Activated CD4-positive, alpha-beta T cell treated with anti-CD3 and anti-CD28 coated beads, Interleukin-2, amount 50 U/mL, for 48 hours (primary cell): ENCODE measurements around the gene GDPGP1.
"Not testable (repeated sequence)": the region's sequence is repeated elsewhere in the genome, so short reads cannot be mapped to it uniquely, and the experiment has no call there.

Source experiments
- DNase-seq, 2 experiments: peaks; one replicate each; pipeline ENCODE4 v3.0.0-alpha.2; 2020

GDPGP1 gene

DNA sequence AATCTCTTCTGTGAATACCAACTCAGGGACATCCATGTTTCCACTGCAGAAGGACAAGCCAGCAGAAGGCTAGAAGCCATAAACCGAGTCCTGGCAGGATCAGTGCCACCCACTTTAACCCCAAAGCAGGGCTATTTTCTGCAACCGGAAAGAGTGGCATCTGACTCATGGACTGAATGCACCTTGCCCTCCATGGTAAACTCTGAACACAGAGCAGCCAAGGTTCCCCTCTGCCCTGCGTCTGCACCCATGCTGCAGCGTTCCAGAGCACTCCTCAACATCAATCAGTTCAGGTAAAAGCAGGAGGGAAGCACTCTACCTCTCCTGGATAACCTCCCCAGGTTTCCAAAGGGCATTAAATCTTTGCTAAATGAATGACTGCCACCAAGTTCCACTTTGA is 30.7 kb downstream of the GDPGP1 start:
- peak; percentile 37 to 52 for DNase-seq

DNA sequence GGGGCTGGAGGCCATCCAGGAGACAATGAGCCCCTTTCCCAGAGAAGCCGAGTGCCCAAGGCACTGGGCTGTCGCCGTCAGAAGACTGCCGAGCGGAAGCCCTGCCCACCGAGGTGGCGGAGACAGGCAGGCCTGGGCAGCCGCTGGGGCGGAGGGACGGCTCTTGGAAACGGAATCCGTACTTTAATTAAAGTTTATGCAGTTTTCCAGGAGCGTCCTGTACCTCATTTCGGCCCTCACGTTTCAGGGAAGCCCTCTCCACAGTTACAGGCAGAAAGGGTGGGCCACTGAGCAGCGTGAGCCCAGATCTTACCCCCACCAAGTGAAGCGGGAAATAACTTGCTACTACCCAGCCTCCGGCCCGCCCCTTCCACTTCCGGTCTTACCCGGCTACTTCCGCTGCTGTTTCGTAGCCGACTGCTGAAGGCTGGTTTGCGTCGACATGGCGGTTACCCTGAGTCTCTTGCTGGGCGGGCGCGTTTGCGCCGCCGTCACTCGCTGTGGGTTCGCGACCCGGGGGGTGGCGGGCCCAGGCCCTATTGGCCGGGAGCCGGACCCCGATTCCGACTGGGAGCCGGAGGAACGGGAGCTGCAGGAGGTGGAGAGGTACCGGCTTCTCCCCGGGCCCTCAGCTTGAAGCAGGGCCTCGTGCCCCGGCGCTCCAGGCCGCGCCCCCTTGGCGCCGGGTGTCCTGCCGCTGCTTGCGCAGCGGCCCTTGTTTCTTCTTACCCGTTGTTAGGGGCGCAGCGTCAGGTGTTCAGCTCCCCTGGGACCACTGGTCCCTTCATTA is 31.5 kb downstream of the GDPGP1 start, which contains the start of gene NGRN:
NGRN (plus strand) TSS at position 402 of the 790 bp plus-strand sequence; CDS start at position 443, 41 bp downstream.
- DNase-seq: peak; percentile 92 to 95

DNA sequence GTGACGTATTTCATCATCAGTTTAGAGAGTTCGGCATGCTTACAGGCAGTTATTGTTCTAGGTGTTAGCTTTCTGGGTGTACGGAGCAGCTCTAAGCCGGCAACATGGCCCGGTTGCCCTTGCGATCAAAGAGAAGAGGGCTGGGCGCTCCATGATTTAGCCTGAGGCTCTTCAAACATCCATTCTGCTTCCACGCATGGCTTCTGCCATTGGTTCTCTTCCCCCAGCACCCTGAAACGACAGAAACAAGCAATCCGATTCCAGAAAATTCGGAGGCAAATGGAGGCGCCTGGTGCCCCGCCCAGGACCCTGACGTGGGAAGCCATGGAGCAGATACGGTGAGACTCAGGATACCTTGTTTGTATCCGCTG is 32.0 kb downstream of the GDPGP1 start:
- DNase-seq: peak; percentile 48 to 66

DNA sequence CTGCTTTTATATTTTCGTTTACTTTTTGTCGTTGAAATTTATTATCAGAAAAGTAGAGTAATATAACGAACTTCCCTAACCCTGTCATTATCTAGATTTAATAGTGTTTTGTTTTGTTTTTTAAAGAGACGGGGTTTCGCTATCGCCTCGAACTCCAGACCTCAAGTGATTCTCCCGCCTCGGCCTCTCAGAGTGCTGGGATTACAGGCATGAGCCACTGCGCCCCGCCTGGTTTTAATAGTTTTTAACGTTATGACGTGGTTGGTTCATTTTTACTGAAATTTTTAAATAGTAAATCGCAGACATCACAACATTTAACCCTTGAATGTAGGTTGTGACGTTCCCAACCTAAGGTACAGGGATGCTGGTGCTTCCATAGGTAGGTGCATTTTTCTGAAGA is 32.5 kb downstream of the GDPGP1 start:
- peak; percentile 37 to 47 for DNase-seq

DNA sequence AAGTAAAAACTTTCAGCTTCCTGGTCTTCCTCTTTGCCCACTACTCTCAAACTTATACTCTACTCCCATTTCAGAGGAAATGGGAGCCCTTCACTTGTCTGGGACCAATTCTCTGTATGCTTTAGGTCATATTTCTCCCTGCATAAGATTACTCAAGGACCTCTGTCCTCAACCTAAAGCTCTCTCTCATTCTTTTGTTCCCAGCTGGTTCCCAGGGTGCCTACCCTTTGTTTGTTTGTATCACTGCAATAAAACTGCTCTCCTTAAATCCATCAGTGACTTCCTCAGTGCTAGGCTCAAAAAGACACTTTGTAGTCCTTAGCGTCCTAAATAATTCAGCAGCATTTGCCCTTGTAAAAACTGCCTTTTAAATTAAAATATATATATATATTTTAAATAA is 34.4 kb downstream of the GDPGP1 start:
- DNase-seq: no peak

DNA sequence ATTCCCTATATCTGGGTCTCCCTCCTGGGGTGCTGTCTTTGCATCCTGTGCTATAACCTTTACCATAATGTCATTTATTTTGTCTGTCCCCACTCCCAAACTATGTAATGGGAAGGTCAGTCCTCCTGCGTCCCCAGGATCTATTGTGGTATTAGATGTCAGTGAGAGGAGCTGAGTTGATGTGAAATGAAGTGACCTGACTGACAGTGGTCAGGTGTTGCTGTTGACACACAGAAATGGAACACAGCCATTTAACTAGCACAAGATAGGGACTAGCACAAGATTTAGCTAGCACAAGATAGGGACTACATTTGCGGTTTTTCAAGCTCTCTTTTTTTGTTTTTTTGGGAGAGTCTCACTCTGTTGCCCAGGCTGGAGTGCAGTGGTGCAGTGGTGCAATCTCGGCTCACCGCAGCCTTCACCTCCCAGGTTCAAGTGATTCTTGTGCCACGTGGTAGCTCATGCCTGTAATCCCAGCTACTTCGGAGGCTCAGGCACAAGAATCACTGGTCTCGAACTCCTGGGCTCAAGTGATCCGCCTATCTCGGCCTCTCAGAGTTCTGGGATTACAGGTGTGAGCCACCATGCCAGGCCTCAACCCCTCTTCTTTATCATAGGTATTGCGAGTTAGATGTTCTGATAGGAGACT is 36.6 kb downstream of the GDPGP1 start:
- no peak for DNase-seq

DNA sequence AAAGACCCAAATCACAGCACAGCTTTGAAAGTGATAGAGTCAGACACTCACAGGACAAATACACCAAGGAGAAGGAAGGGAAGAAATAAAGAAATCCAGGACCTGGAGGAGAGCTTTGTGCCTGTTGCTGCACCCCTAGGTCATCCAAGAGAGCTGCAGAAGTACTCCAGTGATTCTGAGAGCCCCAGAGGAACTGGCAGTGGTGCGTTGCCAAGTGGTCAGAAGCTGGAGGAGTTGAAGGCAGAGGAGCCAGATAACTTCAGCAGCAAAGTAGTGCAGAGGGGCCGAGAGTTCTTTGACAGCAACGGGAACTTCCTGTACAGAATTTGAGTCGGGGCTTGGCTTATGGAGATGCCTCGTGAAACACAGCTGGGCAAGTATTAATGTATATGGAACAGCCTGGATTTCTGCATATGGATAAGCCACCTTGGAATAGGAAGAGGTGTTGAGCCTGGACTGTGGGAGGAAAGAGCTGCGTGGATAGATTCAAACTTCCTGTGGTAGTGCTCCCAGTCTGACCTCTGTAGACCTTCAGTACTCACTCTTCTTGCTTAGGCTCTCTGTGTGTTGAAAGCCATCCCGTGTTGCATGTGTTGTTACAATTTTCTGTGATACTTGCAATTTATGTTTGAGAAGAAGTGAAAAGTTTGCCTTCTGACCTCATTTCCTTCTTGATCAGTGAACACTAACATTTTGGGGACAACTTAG is 37.6 kb downstream of the GDPGP1 start:
- DNase-seq: no peak

DNA sequence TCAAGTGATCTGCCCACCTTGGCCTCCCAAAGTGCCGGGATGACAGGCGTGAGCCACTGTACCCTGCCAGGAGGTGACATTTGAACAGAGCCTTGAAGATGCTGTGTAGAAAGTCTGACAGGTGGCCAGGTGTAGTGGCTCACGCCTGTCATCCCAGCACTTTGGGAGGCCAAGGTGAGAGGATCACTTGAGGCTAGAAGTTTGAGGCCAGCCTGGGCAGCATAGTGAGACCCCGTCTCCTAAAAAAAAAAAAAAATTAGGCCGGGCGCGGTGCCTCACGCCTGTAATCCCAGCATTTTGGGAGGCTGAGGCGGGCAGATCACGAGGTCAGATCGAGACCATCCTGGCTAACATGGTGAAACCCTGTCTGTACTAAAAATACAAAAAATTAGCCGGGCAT is 44.5 kb downstream of the GDPGP1 start:
- not testable (repeated sequence) for DNase-seq

DNA sequence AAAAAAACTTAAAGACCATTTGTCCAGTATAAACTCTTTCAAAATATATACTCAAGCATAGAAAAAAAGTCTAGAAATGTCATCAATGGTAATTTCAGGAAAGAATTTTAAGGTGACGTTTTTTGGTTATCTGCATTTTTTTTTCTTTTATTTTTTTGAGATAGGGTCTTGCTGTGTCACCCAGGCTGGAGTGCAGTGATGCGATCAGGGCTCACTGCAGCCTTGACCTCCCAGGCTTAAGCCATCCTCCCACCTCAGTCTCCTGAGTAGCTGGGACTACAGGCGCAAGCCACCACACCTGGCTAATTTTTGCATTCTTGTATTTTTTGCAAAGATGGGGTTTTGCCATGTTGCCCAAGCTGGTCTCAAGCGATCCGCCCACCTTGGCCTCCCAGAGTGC is 46.7 kb downstream of the GDPGP1 start:
- not testable (repeated sequence) for DNase-seq

DNA sequence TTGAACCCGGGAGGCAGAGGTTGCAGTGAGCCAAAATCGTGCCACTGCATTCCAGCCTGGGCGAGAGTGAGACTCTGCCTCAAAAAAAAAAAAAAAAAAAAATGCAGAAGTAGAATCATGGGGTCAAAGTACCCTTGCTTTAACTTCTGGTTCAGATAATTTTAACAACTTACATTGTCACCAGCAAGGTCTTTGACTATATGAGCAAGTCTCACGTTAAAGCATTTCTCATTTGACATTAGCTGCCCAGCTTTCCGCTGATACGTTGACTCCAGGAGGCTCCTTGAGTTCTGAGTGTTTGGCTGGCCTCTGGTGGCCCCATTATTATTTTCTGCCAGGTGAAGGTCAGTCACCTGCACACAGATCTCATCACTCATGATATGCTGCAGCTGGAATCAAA is 47.6 kb downstream of the GDPGP1 start:
- not testable (repeated sequence) for DNase-seq

DNA sequence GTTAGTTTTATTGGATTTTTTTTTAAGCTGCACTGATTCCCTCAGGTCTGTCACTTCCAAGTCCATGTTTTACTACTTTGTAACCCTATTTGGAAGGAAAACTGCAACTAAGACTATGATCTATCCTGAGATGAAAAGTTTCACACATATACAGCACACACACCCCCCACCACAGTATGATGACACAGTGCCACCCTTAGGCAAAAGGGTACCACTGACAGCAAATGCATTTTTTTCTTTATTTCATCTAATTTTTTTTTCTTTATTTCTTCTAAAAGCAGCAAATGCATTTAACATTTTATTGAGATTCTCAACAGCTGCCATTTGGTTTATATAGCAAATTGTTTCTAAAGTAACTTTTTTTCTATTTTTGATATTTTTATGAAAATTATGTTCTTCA is 52.7 kb downstream of the GDPGP1 start:
- DNase-seq: peak in 1 of 2 experiments; percentile 25

DNA sequence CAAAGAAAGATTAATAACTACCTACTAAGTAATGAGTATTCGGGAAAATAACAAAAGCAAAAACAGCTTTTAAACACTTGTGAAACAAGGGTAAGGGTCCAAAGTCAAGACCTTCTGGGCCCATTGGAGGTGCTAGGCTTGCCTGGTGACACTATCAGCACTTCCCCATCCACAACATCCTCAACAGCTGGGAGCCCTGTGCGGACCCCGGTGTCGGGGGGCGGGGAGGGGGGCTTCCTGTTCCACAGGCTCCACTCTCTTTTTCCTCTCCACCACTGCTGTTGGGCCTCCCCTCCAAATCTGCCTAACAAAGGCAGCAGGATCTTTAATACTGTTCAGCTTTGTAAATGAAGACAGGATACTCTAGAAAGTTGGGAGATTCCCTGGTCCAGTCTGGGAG is 53.1 kb downstream of the GDPGP1 start:
- DNase-seq: no peak

DNA sequence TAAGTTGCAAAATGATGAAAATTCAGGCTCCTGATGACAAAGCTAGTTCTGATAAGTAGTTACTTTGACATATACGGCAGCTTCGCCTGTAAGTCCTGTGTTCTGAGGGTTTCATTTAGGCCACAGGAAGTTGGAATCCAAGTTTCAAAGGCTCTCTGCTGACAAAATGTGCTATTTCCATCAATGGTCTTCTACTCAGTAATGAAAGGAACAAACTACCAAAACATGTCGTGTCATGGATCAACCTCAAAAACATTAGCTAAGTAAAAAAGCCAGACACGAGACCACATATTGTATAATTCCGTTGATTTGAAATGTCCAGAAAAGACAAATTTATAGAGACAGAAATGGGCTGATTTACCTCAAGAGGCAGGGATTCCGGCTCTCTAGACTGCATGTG is 53.9 kb downstream of the GDPGP1 start:
- DNase-seq: no peak

DNA sequence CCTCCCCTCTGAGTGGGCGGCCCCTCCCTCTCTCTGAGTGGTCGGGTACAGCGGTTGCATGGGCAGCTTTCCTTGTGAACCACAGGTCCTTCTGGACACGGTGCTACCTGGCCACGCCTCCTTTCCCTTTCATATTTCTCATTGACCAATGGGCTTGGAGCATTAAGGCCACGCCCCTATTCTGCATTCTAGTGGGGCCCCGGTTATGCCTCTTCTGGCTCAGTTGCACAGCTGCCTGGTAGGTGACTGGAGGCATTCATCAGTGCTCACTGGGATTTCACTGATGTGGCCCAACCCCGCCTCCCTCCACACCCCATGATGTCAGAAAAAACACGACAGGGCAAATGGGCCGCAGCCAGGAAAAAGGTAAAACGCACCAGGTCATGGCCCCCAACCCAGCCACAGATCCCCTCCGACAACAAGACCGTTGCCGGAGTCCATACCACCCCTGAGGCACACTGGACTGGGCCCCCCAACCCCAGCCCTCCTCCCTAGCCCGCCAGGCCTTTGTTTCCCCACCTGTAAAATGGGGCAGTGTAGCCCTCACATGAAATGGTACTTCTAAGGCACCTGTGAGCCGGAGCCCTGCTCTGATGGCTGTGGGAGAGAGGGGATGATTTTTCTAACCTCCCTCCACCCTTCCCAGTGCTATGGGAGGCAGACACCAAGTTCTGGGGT is 57.8 kb downstream of the GDPGP1 start:
- peak in 1 of 2 experiments; percentile 23 for DNase-seq

DNA sequence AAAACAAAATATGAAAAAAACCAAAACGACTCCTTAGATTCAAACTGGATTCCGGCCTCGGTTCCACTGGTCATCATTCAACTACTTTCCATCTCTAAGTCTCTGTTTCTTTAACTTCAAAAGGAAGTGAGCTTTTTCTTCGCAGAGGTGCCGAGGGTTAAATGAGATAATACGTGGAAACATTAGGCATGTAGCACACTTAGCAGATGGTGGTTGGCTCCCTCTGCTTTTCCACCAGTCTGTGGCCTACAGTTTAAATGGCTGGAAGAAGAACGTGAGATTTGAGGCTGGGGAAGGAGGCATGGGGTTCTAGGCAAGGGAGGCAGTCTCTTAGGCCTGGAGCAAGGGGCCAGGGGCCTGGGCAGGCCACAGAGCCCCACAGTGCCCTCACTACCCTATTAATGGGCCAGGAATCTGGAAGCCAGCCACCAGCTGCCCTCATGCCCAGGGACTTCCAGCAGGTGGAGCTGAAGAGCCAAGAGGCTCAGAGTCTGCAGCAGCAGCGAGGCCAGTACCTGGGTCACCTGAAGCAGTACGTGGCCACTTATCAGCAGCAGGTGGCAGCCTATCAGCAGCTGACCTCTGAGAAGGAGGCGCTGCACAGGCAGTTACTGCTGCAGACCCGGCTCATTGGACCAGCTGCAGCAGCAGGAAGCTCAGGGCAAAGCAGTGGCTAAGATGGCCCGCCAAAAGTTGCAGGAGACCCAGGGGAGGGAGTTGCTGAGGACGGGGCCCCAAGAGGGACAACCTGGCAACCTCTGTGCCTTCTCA is 59.2 kb downstream of the GDPGP1 start:
- peak; percentile 83 to 85 for DNase-seq

DNA sequence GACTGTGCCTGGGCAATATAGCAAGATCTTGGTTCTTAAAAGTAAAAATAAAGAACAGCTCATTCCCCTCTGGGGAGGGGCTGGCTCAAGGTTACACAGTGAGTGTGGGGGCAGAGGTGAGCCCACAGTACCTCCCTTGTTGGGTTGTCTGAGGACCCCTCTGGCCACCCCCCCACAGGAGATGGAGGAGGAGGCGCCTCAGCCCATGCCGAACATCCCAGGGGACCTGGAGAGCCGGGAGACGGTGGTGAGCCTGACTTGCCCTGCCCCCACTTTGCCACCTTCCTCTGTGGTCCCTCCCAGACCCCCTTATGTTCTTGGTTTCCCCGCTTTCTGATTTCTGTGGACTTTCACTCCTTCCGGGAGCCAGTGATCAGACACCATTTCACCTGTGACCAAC is 60.1 kb downstream of the GDPGP1 start:
- no peak for DNase-seq

DNA sequence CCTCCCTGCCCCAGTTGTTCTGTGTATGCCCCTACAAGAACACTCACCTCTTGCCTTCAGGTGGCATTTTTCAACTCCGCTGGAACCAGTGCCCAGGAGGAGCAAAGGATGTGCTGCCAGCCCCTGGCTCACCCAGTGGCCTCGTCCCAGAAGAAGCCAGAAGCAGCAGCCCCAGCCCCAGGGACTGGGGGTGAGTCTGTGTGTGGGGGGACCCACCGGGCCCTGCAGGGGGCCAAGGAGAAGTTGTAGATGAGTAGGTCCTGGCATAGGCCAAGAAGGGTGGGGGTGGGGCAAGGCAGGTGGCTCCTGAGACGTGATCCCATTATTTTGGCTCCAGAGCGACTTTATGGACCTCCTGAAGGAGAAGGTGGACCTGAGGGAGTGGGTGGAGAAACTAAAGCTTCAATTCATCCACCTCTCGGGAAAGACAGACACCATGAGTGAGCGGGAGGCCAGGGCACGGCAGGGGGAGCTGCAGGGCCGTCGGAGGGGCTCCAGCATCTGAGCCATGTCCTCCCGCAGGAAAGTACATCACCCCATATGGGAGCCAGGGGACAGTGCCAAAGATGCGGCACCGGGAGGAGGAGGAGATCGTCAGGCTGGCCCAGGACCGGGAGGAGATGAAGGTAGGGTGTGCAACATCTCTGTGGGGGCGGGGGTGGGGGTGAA is 60.7 kb downstream of the GDPGP1 start:
- no peak for DNase-seq

DNA sequence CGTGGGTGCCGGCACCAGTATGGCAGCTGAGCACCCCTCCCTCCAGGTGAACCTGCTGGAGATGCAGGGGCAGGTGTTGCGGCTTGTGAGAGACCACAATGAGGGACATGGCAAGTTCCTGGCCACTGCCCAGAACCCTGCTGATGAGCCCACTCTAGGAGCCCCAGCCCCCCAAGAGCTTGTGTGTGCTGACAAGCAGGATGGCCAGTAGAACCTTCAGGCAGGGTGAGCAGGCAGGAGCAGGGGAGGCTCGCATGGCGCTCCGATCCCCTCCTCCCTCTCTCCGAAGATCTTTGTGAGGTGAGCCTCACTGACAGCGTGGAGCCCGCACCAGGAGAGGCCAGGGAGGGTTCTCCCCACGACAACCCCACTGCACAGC is 61.2 kb downstream of the GDPGP1 start:
- DNase-seq: no peak
